Ascending aorta (tissue), 2 donors: ENCODE data around the gene TRIM15. TPM values are rescaled to one million over a fixed set of nuclear protein-coding genes. Genes with fewer than 3 reads are reported as not detected.

ENCODE experiments used
- DNase-seq, 2 donors: peaks; one replicate each; pipeline ENCODE4 v3.0.0-alpha.2; 2019; ENCODE audit warnings: low spot score in 2 of 2
- H3K27ac ChIP-seq, 2 donors: fragments of 200-600 bp; sonication (generic); one replicate each; pipeline ENCODE4 v1.5.1; 2016 to 2017; ENCODE audit warnings: mild to moderate bottlenecking in 1 of 2
- H3K27me3 ChIP-seq: fragments of 200-600 bp; sonication (generic); one replicate; pipeline ENCODE4 v1.5.1; 2017
- H3K36me3 ChIP-seq, 2 donors: fragments of 200-600 bp; sonication (generic); one replicate each; pipeline ENCODE4 v1.5.1; 2016
- H3K4me1 ChIP-seq, 2 donors: fragments of 200-600 bp; sonication (generic); one replicate each; pipeline ENCODE4 v1.5.1; 2016 to 2017; ENCODE audit warnings: mild to moderate bottlenecking in 1 of 2
- H3K4me3 ChIP-seq, 2 donors: fragments of 200-600 bp; sonication (generic); one replicate each; pipeline ENCODE4 v1.5.1; 2016 to 2017; ENCODE audit warnings: mild to moderate bottlenecking in 1 of 2
- H3K9me3 ChIP-seq, 2 donors: fragments of 200-600 bp; sonication (generic); one replicate each; pipeline ENCODE4 v1.5.1; 2016
- intact Hi-C: fragments of 100-400 bp; cut with DNase I; formaldehyde crosslinking; loops from one replicate; pipeline ENCODE4 v1.15.1; 2023
- total RNA-seq: library from RNA; depleted of rRNA; stranded (reverse); fragments of >200 nt; gene quantifications from one replicate; pipeline ENCODE4 v1.1.0, GENCODE V29; 2016
- TF ChIP-seq, protein P1 (sequence below), 3 experiments: fragments of 200-600 bp in 2 of 3; fragments of 450-650 bp in 1 of 3; sonication (generic) in 2 of 3; IDR thresholded peaks; one replicate each; pipeline ENCODE4 v1.5.1; 2016 to 2019; ENCODE audit warnings: antibody characterized with exemption in 3 of 3, mild to moderate bottlenecking in 1 of 3, moderate library complexity in 1 of 3

The TRIM15 gene
- total RNA-seq, 1 donor from 2014 or later = not detected

DNA sequence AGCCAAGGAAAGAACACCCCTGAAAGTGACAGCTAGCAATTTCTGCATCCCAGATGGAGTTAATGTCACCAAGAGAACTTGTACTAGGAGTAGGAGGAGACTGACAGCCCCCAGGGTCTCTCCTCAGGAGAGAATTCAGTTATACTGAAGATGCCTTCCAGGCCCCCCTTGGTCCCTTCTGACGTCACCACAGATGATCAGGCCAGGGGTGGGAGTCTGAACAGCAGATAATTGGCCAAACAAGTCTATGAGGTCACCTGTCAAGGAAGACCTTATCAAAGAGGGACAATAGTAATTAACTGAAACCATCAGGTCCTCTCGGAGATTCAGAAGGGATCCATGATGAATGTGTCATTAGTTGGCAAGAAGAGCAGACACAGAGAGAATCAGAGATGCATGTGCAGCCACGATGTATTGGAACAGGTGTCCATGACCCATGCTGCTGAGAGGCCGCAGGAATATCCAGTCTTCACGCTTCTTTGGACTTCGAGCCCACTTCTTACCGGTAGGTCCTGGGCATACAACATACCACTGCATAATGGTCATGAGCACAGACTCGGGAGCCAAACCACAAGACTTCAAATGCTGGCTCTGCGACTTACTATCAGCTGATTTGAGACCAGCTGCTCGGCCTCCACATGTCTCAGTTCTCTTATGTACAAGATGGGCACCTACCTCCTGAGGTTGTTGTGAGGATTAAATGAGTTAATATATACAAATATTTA lies 12.5 kb upstream of the TRIM15 start:
- TF ChIP-seq, protein P1, sequence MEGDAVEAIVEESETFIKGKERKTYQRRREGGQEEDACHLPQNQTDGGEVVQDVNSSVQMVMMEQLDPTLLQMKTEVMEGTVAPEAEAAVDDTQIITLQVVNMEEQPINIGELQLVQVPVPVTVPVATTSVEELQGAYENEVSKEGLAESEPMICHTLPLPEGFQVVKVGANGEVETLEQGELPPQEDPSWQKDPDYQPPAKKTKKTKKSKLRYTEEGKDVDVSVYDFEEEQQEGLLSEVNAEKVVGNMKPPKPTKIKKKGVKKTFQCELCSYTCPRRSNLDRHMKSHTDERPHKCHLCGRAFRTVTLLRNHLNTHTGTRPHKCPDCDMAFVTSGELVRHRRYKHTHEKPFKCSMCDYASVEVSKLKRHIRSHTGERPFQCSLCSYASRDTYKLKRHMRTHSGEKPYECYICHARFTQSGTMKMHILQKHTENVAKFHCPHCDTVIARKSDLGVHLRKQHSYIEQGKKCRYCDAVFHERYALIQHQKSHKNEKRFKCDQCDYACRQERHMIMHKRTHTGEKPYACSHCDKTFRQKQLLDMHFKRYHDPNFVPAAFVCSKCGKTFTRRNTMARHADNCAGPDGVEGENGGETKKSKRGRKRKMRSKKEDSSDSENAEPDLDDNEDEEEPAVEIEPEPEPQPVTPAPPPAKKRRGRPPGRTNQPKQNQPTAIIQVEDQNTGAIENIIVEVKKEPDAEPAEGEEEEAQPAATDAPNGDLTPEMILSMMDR (IDR thresholded peaks at IDR 0.05) = no peak
- Histone ChIP-seq H3K4me3 (no peak overlapping the region), H3K4me1 (peaks cover 0 to under 1% of the 10 kb centered on the region in 2 donors), H3K36me3 (no peaks in the 10 kb centered on the region), H3K9me3 (no peaks in the 10 kb centered on the region), H3K27me3 (no peaks in the 10 kb centered on the region), H3K27ac (no peak overlapping the region)
- DNase-seq = no peak
- intact Hi-C loops = no loop called here

DNA sequence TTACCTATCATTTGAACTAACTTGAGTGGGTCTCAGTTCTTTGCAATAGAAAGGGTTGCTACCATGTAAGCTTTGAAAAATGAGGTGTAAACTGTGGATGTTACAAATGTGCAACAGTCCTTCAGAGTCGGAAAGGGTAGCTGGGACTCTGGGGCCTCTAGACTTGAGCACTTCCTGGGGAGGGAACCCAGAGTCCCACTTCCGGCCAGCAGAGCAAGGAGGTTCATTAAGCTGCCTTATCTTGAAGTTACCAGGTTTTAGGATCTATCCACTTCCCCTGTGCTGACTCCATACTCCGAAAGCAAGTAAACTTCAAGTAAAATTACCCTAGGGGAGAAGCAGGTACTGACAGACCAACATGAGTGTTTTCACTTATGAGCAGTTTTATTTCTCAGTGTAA lies 11.8 kb upstream of the TRIM15 start:
- Histone ChIP-seq H3K27me3 (no peaks in the 10 kb centered on the region), H3K36me3 (no peaks in the 10 kb centered on the region), H3K4me1 (peaks cover 0 to 3% of the 10 kb centered on the region in 2 donors), H3K4me3 (no peak overlapping the region), H3K27ac (no peak overlapping the region), H3K9me3 (no peaks in the 10 kb centered on the region)
- TF ChIP-seq, protein P1 (IDR thresholded peaks at IDR 0.05) = no peak
- intact Hi-C loops = no loop called here
- DNase-seq = no peak

DNA sequence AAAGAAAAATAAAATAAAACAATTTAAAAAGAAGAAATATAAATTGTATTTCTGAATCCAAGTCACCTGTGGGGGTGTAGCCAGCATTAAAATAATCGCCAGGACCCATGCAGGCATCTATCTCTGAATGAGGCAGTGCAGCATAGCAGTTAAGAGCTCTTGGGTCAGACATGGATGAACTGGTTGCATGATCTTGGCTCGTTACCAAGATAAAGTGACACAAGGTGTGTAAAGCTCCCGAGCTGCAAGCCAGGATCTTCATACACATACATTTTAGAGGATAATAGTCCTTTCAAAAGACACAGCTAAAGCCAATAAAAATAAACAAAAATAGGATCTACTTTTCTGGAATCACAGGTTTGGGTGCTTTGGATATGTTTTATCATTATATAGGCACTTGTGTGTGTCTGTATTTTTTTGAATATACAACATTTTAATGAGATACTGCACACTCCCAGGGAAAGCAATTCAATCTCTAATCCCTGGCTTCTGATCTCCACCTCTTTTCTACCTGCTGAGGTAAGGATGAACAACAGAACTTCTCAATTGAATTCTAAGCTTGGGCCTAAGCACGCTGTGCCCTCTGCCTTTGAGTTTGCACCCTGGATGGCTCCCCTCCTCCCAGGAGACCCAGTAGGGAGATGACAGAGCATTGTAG lies 11.2 kb upstream of the TRIM15 start:
- TF ChIP-seq, protein P1 (IDR thresholded peaks at IDR 0.05) = no peak

DNA sequence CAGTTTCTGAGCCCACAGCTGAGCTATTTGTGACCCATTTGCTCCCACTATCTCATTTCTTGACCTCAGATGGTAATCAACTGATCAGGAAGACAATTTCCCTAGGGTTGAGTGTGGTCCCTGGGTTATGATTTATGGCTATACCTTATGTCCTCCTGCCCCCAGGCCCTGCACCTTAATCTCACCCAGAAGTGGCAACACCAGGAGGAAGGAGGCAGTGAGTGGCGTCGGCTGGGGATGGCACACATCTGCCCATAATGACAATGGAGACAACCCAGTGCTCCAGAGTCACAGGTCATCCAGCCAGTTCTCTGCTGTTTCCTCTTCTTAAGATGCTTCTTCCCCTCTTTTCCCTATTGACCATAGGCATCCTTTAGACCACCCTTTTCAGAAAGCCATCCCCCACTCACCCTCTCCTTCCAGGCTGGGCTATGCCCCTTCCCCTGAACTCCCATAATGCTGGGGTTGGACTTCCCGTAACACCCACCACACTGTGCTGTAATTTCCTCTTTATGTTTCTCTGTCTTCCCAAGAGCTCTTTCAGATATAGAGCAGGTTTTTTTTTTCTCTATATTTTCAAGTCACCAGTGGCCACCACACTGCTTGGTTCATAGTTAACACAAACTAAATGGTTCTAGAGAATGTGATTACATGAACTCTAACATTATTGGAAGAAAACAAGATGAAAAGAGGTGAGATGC lies 10.3 kb upstream of the TRIM15 start:
- H3K9me3 ChIP-seq = no peaks in the 10 kb centered on the region
- no peaks in the 10 kb centered on the region for H3K27me3 ChIP-seq
- H3K4me1 ChIP-seq = peaks cover 0 to 3% of the 10 kb centered on the region in 2 donors
- intact Hi-C loops = no loop called here
- TF ChIP-seq, protein P1 (IDR thresholded peaks at IDR 0.05) = no peak
- no peak overlapping the region for H3K4me3 ChIP-seq
- no peaks in the 10 kb centered on the region for H3K36me3 ChIP-seq
- DNase-seq = no peak
- H3K27ac ChIP-seq = no peak overlapping the region

More for the DNA sequence above, 11.2 kb upstream of the TRIM15 start:
- Histone ChIP-seq H3K27ac (no peak overlapping the region), H3K4me1 (peaks cover 0 to 3% of the 10 kb centered on the region in 2 donors), H3K27me3 (no peaks in the 10 kb centered on the region), H3K4me3 (no peak overlapping the region), H3K9me3 (no peaks in the 10 kb centered on the region), H3K36me3 (no peaks in the 10 kb centered on the region)
- intact Hi-C loops = no loop called here
- DNase-seq = no peak

DNA sequence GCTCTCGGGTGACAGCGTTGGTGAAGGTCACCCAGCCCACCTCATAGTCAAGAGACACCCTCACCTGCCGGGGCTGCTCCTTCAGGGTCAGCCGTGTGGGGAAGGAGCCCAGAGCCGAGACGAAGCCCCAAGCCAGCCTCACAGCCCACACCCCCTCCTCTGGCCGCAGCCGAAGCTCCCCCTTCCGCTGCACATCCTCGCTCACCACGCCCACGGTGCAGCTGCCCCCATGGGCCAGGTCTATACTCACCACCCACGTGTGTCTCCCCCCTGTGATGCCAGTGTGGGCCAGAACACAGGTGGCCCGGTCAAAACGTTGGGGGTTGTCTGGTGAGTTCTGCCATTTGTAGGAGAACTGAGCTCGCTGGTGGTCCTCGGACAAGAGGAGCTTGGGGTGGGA lies 9.3 kb upstream of the TRIM15 start:
- intact Hi-C loops = no loop called here
- H3K9me3 ChIP-seq = no peaks in the 10 kb centered on the region
- no peak for DNase-seq
- H3K27me3 ChIP-seq = no peaks in the 10 kb centered on the region
- no peak overlapping the region for H3K27ac ChIP-seq
- peaks cover 0 to 3% of the 10 kb centered on the region in 2 donors for H3K4me1 ChIP-seq
- H3K36me3 ChIP-seq = no peaks in the 10 kb centered on the region
- H3K4me3 ChIP-seq = no peak overlapping the region
- TF ChIP-seq, protein P1 (IDR thresholded peaks at IDR 0.05) = no peak
